Esophagus muscularis mucosa (tissue), 4 donors: ENCODE measurements around the gene CCT3. TPM values are rescaled to one million over a fixed set of nuclear protein-coding genes. Genes with fewer than 3 reads are reported as not detected.

ENCODE experiments used
- DNase-seq: peaks from one replicate; pipeline ENCODE4 v3.0.0-alpha.2; 2017; ENCODE audit errors: extremely low spot score
- H3K27ac ChIP-seq, 4 donors: fragments of 200-600 bp; sonication (generic); replicated peaks in 1 of 4; 1 replicate in 3 of 4; 2 replicates in 1 of 4; pipeline ENCODE4 v1.5.1; 2016 to 2019; ENCODE audit warnings: mild to moderate bottlenecking in 1 of 4
- H3K27me3 ChIP-seq, 4 donors: fragments of 200-600 bp; sonication (generic); one replicate each; pipeline versions ENCODE4 v1.5.1 to v1.6.0; 2016 to 2019
- H3K36me3 ChIP-seq, 4 donors: fragments of 200-600 bp; sonication (generic); one replicate each; pipeline ENCODE4 v1.5.1; 2016 to 2019
- H3K4me1 ChIP-seq, 4 donors: fragments of 200-600 bp; sonication (generic); one replicate each; pipeline ENCODE4 v1.5.1; 2016 to 2019
- H3K4me3 ChIP-seq, 4 donors: fragments of 200-600 bp; sonication (generic); 1 replicate in 2 of 4; 2 replicates in 2 of 4; pipeline ENCODE4 v1.5.1; 2016 to 2019; ENCODE audit warnings: mild to moderate bottlenecking in 4 of 4, moderate library complexity in 1 of 4
- H3K9me3 ChIP-seq, 4 donors: fragments of 200-600 bp; sonication (generic); 1 replicate in 3 of 4; 2 replicates in 1 of 4; pipeline ENCODE4 v1.5.1; 2016 to 2019
- EP300 ChIP-seq: sonication (generic); formaldehyde crosslinking; IDR thresholded peaks from one replicate; pipeline ENCODE4 v1.6.1; 2017; ENCODE audit warnings: antibody characterized with exemption
- POLR2A ChIP-seq: fragments of 450-650 bp; IDR thresholded peaks from one replicate; pipeline ENCODE4 v1.6.1; 2017; ENCODE audit warnings: antibody characterized with exemption, moderate library complexity, mild to moderate bottlenecking, low read depth
- POLR2AphosphoS5 ChIP-seq, 2 donors: sonication (generic); formaldehyde crosslinking; IDR thresholded peaks; one replicate each; pipeline ENCODE4 v1.6.1; 2017; ENCODE audit warnings: antibody characterized with exemption in 2 of 2
- WGBS: methylation state at CpG from one replicate; pipeline ENCODE4 v1.1.5; 2018; 5-methylcytosine and 5-hydroxymethylcytosine counted together
- intact Hi-C: fragments of 100-400 bp; cut with DNase I; formaldehyde crosslinking; loops from one replicate; pipeline ENCODE4 v1.15.1; 2023
- total RNA-seq, 4 donors: library from RNA; depleted of rRNA; stranded (reverse); fragments of >200 nt; gene quantifications; one replicate each; pipeline versions ENCODE4 v1.1.0 to v1.2.1, GENCODE V29; 2016
- TF ChIP-seq, protein P1 (sequence below), 3 experiments: fragments of 200-600 bp in 2 of 3; fragments of 450-650 bp in 1 of 3; sonication (generic) in 2 of 3; IDR thresholded peaks; one replicate each; pipeline ENCODE4 v1.5.1; 2017 to 2019; ENCODE audit warnings: antibody characterized with exemption in 3 of 3, mild to moderate bottlenecking in 2 of 3, moderate library complexity in 1 of 3

CCT3 gene
- total RNA-seq, 4 donors from 2014 or later, result 172 to 241 (median 222) TPM

DNA sequence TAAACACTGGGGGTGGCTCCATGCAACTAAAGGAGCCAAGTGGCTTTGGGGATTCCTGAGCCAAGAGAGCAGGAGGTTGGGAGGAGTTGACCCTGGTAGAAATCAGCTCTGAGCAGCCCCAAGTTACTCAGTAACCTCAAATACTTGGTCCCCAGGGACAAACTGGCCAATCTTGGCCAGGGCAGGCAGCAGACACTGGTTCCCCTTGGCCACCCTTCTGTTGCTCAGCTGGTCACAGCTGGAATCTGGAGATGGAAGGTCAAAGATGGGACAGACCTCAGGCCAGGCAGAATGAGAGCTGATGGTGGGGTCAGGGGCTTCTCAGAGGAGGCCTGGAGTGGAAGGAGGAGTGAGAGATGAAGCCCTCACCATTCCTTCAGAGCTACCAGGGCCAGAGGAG is 27.7 kb upstream of the CCT3 start:
- Histone ChIP-seq H3K4me1 (peaks cover 0 to 11% (median 9%) of the 10 kb centered on the region in 4 donors), H3K9me3 (no peaks in the 10 kb centered on the region), H3K4me3 (no peak overlapping the region), H3K27ac (no peak overlapping the region), H3K27me3 (peaks cover 0 to 77% (median 10%) of the 10 kb centered on the region in 4 donors), H3K36me3 (no peaks in the 10 kb centered on the region)
- no peak for DNase-seq
- intact Hi-C loops, result no loop called here
- no peak for TF ChIP-seq POLR2A
- TF ChIP-seq, protein P1, sequence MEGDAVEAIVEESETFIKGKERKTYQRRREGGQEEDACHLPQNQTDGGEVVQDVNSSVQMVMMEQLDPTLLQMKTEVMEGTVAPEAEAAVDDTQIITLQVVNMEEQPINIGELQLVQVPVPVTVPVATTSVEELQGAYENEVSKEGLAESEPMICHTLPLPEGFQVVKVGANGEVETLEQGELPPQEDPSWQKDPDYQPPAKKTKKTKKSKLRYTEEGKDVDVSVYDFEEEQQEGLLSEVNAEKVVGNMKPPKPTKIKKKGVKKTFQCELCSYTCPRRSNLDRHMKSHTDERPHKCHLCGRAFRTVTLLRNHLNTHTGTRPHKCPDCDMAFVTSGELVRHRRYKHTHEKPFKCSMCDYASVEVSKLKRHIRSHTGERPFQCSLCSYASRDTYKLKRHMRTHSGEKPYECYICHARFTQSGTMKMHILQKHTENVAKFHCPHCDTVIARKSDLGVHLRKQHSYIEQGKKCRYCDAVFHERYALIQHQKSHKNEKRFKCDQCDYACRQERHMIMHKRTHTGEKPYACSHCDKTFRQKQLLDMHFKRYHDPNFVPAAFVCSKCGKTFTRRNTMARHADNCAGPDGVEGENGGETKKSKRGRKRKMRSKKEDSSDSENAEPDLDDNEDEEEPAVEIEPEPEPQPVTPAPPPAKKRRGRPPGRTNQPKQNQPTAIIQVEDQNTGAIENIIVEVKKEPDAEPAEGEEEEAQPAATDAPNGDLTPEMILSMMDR (IDR thresholded peaks at IDR 0.05), result no peak
- no peak for TF ChIP-seq POLR2AphosphoS5 (IDR thresholded peaks at IDR 0.05)
- TF ChIP-seq EP300, result no peak

DNA sequence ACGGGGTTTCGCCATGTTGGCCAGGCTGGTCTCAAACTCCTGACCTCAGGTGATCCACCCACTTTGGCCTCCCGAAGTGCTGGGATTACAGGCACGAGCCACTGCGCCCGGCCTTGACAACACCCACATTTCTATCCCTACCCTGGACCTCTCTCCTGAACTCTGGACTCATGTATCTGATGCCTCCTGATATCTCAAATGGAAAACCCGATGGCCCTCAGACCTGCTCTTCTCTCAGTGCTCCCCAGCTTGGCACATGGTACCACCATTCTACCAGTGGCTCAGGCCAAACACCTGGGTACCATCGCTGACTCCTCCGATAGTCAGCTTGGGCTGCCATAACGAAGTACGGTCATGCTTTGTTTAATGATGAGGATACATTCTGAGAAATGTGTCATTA is 22.4 kb upstream of the CCT3 start:
- Histone ChIP-seq H3K27me3 (peaks cover 0 to 78% (median 9%) of the 10 kb centered on the region in 4 donors), H3K36me3 (no peaks in the 10 kb centered on the region)
- intact Hi-C loops, result no loop called here

DNA sequence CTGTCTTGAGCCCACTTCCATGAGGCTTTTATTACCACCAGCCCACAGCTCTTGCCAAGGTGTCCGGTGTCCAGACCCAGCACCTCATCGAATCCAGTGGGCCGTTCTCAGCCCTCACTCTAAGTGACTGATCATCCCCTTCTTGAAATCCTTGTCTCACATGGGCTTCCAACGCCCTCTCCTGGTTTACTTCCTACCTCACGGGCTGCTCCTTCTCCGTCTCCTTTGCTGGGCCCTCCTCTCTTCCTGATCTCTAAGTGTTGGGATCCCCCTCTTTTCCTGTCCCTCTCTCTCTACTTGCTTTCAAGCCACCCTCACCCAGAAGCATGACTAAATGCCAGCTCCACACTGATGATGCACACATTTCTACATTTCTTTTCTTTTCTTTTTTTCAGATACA is 21.9 kb upstream of the CCT3 start:
- 49% methylated on average over 6 of the region's 6 CpGs for WGBS
- Histone ChIP-seq H3K36me3 (no peaks in the 10 kb centered on the region), H3K27me3 (peaks cover 0 to 79% (median 9%) of the 10 kb centered on the region in 4 donors), H3K9me3 (no peaks in the 10 kb centered on the region), H3K4me3 (no peak overlapping the region), H3K27ac (no peak overlapping the region), H3K4me1 (peaks cover 0 to 5% (median 3%) of the 10 kb centered on the region in 4 donors)
- DNase-seq, result no peak
- TF ChIP-seq POLR2A (no peak), EP300 (no peak)
- intact Hi-C loops, result no loop called here

More for the DNA sequence above, 22.4 kb upstream of the CCT3 start:
- Histone ChIP-seq H3K4me3 (no peak overlapping the region), H3K9me3 (no peaks in the 10 kb centered on the region), H3K27ac (no peak overlapping the region), H3K4me1 (peaks cover 0 to 5% (median 3%) of the 10 kb centered on the region in 4 donors)
- TF ChIP-seq EP300 (no peak), POLR2AphosphoS5 (IDR thresholded peaks at IDR 0.05) (no peak), POLR2A (no peak)
- TF ChIP-seq, protein P1 (IDR thresholded peaks at IDR 0.05), result no peak
- 90% methylated on average over 11 of the region's 11 CpGs for WGBS
- no peak for DNase-seq

DNA sequence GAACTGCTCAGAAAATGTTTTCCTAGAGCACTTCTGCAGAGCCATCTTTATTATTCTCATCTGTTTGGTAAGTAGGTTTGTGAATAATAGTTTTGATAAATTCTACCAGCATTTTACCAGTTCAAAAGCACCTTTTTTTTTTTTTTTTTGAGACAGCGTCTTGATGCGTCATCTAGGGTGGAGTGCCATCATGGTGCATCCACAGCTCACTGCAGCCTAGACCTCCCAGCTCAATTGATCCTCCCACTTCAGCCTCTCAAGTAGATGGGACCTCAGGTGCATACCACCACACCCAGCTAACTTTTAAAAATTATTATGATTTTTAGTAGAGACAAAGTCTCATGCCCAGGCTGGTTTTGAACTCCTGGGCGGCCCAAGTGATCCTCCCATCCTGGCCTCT is 21.2 kb upstream of the CCT3 start:
- peaks cover 0 to 73% (median 9%) of the 10 kb centered on the region in 4 donors for H3K27me3 ChIP-seq

DNA sequence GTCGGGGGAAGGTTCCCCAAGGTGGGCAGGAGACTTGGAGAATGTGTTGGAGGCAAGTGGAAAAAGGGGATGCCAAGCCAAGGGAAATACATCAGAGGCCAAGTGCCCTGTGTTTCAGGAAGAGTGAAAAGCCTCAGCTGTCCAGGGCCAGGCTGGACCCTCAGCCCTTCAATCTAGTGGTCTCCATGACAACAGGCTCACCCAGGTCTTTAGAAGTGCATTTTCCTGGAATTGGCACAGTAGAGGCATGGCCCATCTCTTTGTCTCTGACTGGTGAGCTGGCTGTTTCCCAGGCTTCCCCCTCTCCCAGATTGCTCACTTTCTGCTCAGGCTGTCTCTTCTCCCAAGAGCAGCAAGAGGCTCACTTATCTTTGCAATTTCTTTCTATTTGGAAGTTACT is 20.5 kb upstream of the CCT3 start:
- H3K36me3 ChIP-seq, result no peaks in the 10 kb centered on the region
- no peak overlapping the region for H3K4me3 ChIP-seq
- intact Hi-C loops, result no loop called here
- H3K27ac ChIP-seq, result no peak overlapping the region
- H3K4me1 ChIP-seq, result peaks cover 0 to 5% (median 3%) of the 10 kb centered on the region in 4 donors
- WGBS, result 93% methylated on average over 1 of the region's 1 CpG
- peaks cover 0 to 67% (median 9%) of the 10 kb centered on the region in 4 donors for H3K27me3 ChIP-seq
- no peak for DNase-seq
- H3K9me3 ChIP-seq, result no peaks in the 10 kb centered on the region
- no peak for TF ChIP-seq POLR2A
- no peak for TF ChIP-seq EP300

More for the DNA sequence above, 21.2 kb upstream of the CCT3 start:
- Histone ChIP-seq H3K36me3 (no peaks in the 10 kb centered on the region), H3K4me1 (peaks cover 0 to 5% (median 3%) of the 10 kb centered on the region in 4 donors), H3K9me3 (no peaks in the 10 kb centered on the region), H3K4me3 (no peak overlapping the region), H3K27ac (no peak overlapping the region)
- no peak for TF ChIP-seq EP300
- TF ChIP-seq POLR2A, result no peak
- TF ChIP-seq, protein P1 (IDR thresholded peaks at IDR 0.05), result no peak
- TF ChIP-seq POLR2AphosphoS5 (IDR thresholded peaks at IDR 0.05), result no peak
- WGBS, result 95% methylated on average over 3 of the region's 3 CpGs
- intact Hi-C loops, result no loop called here
- DNase-seq, result no peak

DNA sequence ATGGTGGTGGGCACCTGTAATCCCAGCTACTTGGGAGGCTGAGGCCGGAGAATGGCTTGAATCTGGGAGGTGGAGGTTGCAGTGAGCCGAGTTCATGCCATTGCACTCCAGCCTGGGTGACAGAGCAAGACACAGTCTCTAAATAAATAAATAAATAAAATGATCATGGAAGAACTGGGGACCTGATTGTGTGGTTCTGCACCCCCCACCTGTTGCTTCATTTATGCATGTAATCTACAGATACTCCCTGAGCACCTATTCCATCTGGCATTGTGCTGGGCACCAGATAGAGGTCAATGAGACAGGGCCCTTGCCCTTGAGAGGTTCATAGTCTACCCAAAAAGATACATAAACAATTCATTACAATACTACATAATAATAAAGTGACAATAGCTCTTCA is 19.9 kb upstream of the CCT3 start:
- 95% methylated on average over 2 of the region's 2 CpGs for WGBS
- H3K27me3 ChIP-seq, result peaks cover 0 to 62% (median 9%) of the 10 kb centered on the region in 4 donors

More for the DNA sequence above, 19.9 kb upstream of the CCT3 start:
- no peak overlapping the region for H3K4me3 ChIP-seq
- peaks cover 0 to 5% (median 3%) of the 10 kb centered on the region in 4 donors for H3K4me1 ChIP-seq
- TF ChIP-seq POLR2A (no peak), EP300 (no peak)
- no peak overlapping the region for H3K27ac ChIP-seq
- intact Hi-C loops, result no loop called here
- H3K36me3 ChIP-seq, result no peaks in the 10 kb centered on the region
- no peaks in the 10 kb centered on the region for H3K9me3 ChIP-seq
- DNase-seq, result no peak
